NCI-H1417 (cell line): ENCODE results near the gene TMEM179.

ENCODE experiments used
- DNase-seq, 3 experiments: peaks; one replicate each; lab custom pipeline; 2025; lab: John Stamatoyannopoulos, UW

The TMEM179 gene

DNA sequence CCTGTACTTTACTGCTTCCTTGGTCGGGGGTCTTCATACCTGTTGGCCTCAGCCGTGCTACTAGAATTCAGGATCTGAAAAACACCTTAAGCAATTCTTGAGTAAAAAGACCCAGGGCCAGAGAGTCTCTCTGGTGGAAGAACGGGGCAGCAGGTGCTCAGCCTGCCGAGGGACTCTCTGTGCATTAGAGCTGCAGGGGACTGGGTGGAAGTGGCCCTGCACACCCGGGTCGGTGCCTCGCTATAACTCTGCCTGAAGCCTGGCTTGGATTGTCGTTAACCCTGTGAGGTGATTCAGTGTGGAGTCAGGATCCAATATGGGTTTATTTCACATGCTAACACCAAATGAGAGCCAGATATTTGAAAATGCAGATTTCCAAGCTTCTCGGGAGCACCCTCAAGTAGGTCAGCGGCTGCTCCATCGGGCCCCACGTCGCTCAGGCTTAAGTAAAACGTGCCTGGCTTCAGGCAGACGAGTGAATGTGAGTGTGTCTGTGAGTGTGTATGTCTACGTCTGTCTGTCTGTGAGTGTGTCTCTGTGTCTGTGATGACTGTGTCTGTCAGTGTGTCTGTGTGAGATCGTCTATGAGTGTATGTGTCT is 60.1 kb downstream of the TMEM179 start:
- DNase-seq: no peak

DNA sequence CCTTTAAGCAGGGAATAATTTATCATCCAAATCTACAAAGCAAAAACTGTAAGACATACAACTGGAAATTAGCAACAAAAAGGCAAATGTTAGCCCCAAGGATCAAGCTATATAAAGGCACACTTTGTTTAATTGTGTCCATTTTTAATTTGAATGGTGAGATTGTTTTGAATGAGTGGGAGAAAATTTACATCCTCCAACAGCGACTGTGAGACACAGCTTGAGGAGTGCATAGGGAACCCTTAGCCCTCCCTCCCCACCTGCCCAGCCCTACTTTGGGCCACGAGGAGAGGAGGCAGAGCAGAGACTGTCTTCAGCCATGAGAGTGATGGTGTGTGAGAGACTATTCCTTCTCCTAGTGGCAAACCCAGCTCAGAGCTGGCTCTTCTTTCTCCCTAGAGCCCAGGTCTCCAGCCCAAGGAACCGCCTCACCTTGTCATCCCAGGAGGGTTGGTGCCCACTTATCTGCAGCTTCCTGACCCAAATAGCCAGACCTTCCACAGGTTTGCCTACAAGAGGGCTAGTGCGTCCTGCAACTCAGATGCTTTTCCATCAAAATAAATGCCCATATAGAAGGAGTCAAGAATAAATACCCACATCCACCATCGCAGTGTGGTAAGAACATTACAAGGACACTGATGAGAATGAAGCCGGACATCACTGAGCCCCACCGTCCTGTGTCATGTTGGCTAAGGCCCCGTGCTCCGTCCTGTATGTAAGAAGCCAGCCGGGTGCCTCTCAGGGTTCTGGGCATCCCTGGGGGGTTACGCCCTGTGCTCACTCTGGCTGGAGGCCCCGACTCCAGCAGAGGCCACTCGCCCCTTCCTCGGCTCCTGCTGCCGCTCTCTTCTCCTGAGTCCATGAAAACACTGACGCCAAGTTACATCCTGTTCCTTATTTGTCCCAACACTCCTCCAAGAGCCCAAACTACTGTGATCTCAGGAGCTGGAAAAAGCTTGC is 61.4 kb downstream of the TMEM179 start:
- DNase-seq: no peak

DNA sequence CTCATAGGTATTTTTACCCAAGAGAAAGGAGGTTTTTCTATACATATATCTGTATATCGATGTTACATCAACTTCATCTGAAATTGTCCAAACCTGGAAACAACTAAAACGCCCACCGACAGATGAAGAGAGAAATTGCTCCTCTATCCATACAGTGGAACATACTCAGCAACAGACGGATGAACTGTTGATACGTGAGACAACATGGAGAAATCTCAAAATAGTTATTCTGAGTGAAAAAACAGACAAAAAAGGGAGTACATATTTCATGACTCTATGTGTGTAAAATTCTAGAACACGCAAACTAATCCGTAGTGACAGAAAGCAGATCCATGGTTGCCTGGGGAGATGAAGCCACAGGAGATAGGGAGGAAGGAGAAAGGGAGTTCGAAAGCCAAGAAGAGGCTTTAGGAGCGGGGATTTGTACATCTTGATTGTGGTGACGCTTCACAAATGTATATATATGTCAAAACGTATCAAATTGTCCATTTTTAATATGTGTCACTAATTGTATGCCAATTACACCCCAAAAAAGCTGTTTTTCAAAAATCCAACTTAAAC is 62.6 kb downstream of the TMEM179 start:
- no peak for DNase-seq
